ENCODE results near the gene GTPBP2.
A peak's percentile ranks its signal among the peaks of the same experiment; 100 is the strongest.
"Not testable (repeated sequence)": the region's sequence is repeated elsewhere in the genome, so short reads cannot be mapped to it uniquely, and the experiment has no call there.

The GTPBP2 gene

GRCh38 chr6:43658161-43658560 lies 29.1 kb upstream of the GTPBP2 start:
- no peak for DNase-seq

- no peak for DNase-seq
Observed at GRCh38 chr6:43657221-43657802, 28.2 kb upstream of the GTPBP2 start.

- DNase-seq = not testable (repeated sequence)
Observed at GRCh38 chr6:43652822-43653221, 23.8 kb upstream of the GTPBP2 start.

DNA sequence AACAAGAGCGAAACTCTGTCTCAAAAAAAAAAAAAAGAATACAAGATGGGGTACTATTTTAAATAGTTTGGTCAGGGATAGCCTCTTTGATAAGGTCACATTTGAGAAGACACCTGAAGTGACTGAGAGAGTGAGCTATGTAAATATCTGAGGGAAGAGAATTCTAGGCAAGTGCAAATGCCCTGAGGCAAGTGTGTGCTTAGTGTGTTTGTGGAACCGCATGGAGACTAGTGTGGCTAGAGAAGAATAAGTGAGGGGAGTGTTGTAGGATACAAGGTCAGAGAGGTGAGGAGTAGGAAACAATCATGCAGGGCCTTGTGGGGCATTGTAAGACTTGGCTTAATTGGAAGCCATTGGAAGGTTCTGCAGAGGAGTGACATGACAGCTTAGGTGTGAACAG lies 19.2 kb upstream of the GTPBP2 start:
- DNase-seq = no peak

- no peak for DNase-seq
Observed at GRCh38 chr6:43647613-43648012, 18.5 kb upstream of the GTPBP2 start.

DNA sequence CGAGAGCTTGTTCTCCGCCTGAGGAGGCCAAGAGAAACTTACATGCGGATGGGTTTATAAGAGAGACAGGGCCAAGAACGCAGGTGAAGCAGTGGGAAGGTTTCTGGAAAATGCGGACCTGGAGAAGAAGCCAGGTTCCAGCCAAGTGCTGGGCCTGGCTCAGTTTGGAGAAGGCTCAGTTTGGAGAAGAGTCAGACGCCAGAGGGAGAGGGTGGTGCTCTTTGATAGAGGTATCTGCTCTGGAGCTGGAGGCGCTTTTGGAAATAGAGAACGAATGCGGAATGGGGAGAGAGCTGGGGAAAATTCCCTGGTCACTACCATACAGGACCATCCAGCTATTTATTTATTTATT lies 16.5 kb upstream of the GTPBP2 start:
- no peak for DNase-seq

DNA sequence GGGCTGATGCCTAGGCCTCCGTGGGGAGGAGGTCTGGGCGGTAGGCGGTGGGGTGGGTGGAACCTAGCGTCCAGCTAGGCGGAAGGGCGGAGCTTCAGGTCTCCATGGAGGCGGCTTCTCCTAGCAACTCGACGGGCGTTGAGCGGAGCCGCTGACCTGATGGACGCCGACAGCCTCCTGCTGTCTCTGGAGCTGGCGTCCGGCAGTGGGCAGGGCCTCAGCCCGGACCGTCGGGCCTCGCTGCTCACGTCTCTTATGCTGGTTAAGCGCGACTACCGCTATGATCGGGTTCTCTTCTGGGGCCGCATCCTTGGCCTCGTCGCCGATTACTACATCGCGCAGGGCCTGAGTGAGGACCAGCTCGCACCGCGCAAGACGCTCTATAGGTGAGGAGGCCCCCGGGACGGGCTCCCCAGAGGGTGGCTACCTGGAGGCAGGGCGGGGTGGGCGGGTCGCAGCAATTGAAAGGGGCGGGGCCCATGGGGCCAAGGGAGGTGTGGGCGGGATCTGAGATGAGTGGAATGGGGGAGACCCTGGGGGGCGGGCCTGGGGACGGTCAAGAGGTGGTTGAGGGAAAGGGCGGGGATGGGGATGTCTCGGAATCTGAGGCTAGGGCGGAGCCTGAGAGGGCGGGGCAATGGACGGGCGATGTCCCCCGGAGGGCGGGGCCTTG lies 16.0 kb upstream of the GTPBP2 start, which contains the start of gene RSPH9:
Gene RSPH9, plus strand, starts transcription at position 97 of the 673 bp plus-strand sequence. Its CDS starts 63 bp downstream, at position 160.
- DNase-seq = peak; percentile 29 to 43

- DNase-seq = peak in 1 of 2 donors; percentile 36
Observed at GRCh38 chr6:43639984-43640800, 11.1 kb upstream of the GTPBP2 start.

DNA sequence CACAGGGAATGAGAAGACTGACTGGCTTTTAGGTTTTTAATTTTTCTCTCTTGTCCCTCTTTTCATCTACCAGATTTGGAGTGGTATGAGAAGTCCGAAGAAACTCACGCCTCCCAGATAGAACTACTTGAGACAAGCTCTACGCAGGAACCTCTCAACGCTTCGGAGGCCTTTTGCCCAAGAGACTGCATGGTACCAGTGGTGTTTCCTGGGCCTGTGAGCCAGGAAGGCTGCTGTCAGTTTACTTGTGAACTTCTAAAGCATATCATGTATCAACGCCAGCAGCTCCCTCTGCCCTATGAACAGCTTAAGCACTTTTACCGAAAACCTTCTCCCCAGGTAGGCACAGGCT lies 7.2 kb upstream of the GTPBP2 start:
- DNase-seq = peak in 1 of 2 donors; percentile 5

GRCh38 chr6:43635387-43636307 lies 6.6 kb upstream of the GTPBP2 start, which contains the start of gene MAD2L1BP:
Gene MAD2L1BP (plus strand): TSS chr6:43635840. CDS start chr6:43635876, 36 bp downstream.
- DNase-seq = peak; percentile 79 to 86

GRCh38 chr6:43634702-43635303 lies 5.7 kb upstream of the GTPBP2 start:
- no peak for DNase-seq

DNA sequence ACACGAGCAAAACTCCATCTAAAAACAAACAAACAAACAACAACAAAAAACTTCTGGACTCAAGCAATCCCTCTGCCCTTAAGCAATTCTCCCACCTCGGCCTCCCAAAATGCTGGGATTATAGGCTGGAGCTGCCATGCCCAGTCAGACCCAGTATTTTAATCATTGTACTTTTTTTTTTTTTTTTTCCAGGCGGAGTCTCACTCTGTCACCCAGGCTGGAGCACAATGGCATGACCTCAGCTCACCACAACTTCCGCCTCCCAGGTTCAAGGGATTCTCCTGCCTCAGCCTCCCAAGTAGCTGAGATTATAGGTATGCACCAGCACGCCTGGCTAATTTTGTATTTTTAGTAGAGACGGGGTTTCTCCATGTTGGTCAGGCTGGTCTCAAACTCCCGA lies 3.9 kb upstream of the GTPBP2 start:
- not testable (repeated sequence) for DNase-seq

DNA sequence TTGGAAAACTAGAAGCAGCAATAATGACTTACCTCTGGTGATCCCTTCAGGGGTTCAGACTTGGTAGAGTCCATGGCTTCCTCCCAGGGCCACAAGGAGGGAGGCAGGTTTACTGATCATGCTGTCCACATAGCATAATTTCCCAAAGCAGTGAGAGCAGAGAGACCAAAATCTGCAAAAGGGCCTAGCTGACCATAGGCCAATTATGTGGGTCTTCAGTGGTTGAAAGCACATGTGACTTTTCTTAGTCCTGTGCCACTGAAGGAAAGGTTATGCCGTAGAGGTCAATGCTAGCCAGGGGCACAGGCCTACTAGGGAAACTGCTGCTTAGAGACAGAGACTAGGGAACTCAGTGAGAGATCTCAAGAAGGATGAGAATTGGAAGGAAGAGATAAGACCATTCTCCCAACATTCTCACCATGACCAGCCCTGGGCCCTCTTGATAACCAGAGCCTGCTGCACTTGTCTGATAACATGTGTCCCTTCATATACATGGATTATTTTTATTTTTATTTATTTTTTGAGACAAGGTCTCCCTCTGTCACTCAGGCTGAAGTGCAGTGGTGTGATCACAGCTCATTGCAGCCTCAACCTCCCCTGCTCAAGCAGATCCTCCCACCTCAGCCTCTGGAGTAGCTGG lies 2.0 kb upstream of the GTPBP2 start:
- DNase-seq = no peak

DNA sequence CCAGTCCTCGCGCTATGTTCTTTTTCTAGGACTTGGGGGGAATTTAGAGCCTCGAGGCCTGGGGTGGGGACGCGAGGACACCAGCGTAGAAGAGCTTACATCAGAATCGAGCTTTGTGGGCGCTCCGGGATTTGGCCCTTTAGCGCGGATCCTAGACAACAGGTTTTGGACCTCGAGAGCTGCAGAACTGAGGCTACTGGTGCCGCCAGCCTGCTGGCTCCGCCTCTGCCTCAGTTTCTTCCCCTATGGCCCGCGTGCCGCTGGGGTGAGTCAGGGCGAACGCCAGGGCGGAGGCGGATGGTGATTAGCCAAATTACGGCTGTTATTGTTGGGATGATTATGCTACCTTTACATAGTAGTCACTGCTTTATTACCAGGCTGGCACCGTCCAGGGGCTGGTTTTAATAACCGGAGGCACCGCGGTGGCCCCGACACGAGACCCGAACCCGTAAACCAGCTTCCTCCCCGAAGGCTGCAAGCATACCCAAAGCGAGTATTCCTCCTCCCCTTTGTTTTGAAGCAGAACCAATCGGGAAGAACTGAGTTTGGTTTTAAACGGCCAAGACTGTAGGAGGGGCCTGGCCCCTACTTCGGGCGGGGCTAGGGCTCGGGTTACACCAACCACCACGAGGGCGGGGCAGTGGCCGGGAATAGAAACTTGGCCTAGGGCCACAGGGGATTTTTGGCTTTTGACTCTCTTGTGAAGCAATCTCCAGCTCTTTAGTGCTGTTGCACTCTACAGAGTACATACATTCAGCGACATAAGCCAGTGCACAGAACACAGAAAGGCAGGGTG lies 639 bp upstream of the GTPBP2 start:
- DNase-seq = peak; percentile 98 to 99

- peak; percentile 27 to 31 for DNase-seq
Observed at GRCh38 chr6:43628393-43629103, 516 bp downstream of the GTPBP2 start.

DNA sequence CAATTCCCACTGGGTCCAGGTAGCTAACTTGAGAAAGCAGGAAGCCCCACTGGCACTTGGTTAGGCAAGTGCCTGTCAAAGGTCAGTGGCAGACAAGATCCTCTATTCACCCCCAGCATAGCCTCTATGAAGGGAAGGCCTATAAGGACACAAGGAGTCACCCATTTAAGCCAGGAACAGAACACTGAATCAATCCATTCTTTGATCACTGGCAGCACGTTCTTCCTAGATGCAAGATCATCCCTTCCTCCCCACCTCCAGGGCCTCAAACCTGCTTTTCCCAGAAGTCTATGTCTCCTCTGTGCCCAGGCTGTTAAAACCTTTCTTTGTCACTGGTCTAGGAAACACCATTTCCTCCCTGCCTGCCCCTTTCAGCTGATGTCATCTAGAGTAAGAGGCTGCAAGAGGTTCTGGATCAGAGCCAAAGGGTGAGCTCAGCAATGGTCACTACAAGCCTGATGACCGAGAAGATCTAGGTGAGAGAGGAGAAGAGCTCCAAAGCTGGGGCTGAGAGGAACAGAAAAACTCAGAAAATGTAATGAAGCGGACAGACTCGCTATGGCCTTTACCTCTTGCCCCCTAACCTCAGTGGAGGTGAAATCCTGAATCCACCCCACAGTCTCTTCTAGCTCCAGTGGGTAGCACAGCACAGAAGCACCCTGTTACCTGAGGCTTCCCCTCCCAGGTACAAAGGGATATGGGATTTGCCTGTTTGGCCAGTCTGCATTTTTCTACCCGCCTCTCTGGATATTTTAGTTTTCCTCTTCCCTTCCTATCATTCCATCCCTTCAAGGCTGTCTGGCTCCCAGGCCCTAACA lies 1.8 kb downstream of the GTPBP2 start:
- peak; percentile 96 to 97 for DNase-seq

GRCh38 chr6:43625393-43625992 lies 3.6 kb downstream of the GTPBP2 start:
- no peak for DNase-seq

- DNase-seq = no peak
Observed at GRCh38 chr6:43624786-43625288, 4.2 kb downstream of the GTPBP2 start.
